ENCODE measurements around the gene CAMSAP2. TPM values are rescaled to one million over a fixed set of nuclear protein-coding genes. Genes with fewer than 3 reads are reported as not detected.

CAMSAP2 gene
- total and polyA plus RNA-seq, 3 donors from 2014 or later = 16.0 to 34.7 (median 28.4) TPM

GRCh38 chr1:200739702-200740570 is 1.2 kb downstream of the CAMSAP2 start:
- TF ChIP-seq CTCF (IDR thresholded peaks at IDR 0.05) (no peak), POLR2A (IDR thresholded peaks at IDR 0.05) (no peak)
- Histone ChIP-seq H3K27ac (peak overlapping the region; percentile 99 to 100), H3K36me3 (ENCODE audit: low read depth, missing control alignments) (no peaks in the 10 kb centered on the region), H3K27me3 (no peaks in the 10 kb centered on the region), H3K4me1 (peaks cover 15% of the 10 kb centered on the region), H3K9me3 (no peaks in the 10 kb centered on the region), H3K4me3 (peak overlapping the region; percentile 98 to 99)
- peak; percentile 25 for DNase-seq
- 0 to 2% methylated on average over 21 to 26 of the region's 26 CpGs for WGBS, 2 donors
- intact Hi-C loops (cut with DNase I; ENCODE audit: low total_unique reads) = loop anchor here (2.0 kb wide), 1 partner anchor 71 kb away; the partner anchor contains the start of gene DDX59

- peak overlapping the region; percentile 98 to 99 for H3K4me3 ChIP-seq
- no peak for DNase-seq
- no peaks in the 10 kb centered on the region for H3K36me3 ChIP-seq (ENCODE audit: low read depth, missing control alignments)
- H3K27me3 ChIP-seq = no peaks in the 10 kb centered on the region
- intact Hi-C loops (cut with DNase I; ENCODE audit: low total_unique reads) = no loop called here
- no peaks in the 10 kb centered on the region for H3K9me3 ChIP-seq
- no peak for TF ChIP-seq POLR2A (IDR thresholded peaks at IDR 0.05)
- TF ChIP-seq CTCF (IDR thresholded peaks at IDR 0.05) = no peak
- H3K4me1 ChIP-seq = peaks cover 15% of the 10 kb centered on the region
- WGBS, 2 donors = 7 to 8% methylated on average over 3 of the region's 3 CpGs
- H3K27ac ChIP-seq = no peak overlapping the region
These were observed 2.0 kb downstream of the CAMSAP2 start for GRCh38 chr1:200740571-200741208.

- Histone ChIP-seq H3K4me1 (peaks cover 15% of the 10 kb centered on the region), H3K4me3 (no peak overlapping the region), H3K27ac (no peak overlapping the region), H3K9me3 (no peaks in the 10 kb centered on the region), H3K27me3 (no peaks in the 10 kb centered on the region), H3K36me3 (ENCODE audit: low read depth, missing control alignments) (no peaks in the 10 kb centered on the region)
- no peak for DNase-seq
- no peak for TF ChIP-seq CTCF (IDR thresholded peaks at IDR 0.05)
- no peak for TF ChIP-seq POLR2A (IDR thresholded peaks at IDR 0.05)
- WGBS, 2 donors = 19 to 37% methylated on average over 3 of the region's 3 CpGs
- intact Hi-C loops (cut with DNase I; ENCODE audit: low total_unique reads) = no loop called here
These were observed 3.0 kb downstream of the CAMSAP2 start for GRCh38 chr1:200741551-200742207.

- TF ChIP-seq CTCF (IDR thresholded peaks at IDR 0.05) (no peak), POLR2A (IDR thresholded peaks at IDR 0.05) (no peak)
- Histone ChIP-seq H3K9me3 (no peaks in the 10 kb centered on the region), H3K36me3 (ENCODE audit: low read depth, missing control alignments) (no peaks in the 10 kb centered on the region), H3K27ac (no peak overlapping the region), H3K4me1 (peaks cover 10% of the 10 kb centered on the region), H3K4me3 (no peak overlapping the region), H3K27me3 (no peaks in the 10 kb centered on the region)
- whole genome bisulfite sequencing, 2 donors = 91 to 96% methylated on average over 1 of the region's 1 CpG
- DNase-seq = no peak
- intact Hi-C loops (cut with DNase I; ENCODE audit: low total_unique reads) = no loop called here
These were observed 5.5 kb downstream of the CAMSAP2 start for GRCh38 chr1:200744143-200744542.
